Measurements from ENCODE around the gene COL18A1.

DNA sequence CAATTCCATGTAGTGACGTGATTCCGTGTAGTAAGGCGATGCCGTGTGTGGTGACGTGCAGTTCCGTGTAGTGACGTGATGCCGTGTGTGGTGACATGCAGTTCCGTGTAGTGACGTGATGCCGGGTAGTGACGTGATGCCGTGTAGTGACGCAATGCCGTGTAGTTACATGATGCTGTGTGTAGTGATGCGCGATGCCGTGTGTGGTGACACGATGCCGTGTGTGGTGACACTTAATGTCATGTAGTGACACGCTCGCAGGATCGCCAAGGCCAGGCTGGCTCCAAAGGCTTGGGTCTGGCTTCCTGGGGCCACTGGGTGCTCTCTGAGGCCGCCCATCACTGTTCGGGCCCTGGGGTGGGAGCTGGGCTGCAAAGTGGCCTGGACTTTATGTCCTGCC is 14.2 kb downstream of the COL18A1 start:
- TF ChIP-seq POLR2A (IDR thresholded peaks at IDR 0.05), result no peak
- TF ChIP-seq, protein P1, sequence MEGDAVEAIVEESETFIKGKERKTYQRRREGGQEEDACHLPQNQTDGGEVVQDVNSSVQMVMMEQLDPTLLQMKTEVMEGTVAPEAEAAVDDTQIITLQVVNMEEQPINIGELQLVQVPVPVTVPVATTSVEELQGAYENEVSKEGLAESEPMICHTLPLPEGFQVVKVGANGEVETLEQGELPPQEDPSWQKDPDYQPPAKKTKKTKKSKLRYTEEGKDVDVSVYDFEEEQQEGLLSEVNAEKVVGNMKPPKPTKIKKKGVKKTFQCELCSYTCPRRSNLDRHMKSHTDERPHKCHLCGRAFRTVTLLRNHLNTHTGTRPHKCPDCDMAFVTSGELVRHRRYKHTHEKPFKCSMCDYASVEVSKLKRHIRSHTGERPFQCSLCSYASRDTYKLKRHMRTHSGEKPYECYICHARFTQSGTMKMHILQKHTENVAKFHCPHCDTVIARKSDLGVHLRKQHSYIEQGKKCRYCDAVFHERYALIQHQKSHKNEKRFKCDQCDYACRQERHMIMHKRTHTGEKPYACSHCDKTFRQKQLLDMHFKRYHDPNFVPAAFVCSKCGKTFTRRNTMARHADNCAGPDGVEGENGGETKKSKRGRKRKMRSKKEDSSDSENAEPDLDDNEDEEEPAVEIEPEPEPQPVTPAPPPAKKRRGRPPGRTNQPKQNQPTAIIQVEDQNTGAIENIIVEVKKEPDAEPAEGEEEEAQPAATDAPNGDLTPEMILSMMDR (IDR thresholded peaks at IDR 0.05), result no peak

Data from sigmoid colon (tissue), 3 donors.